Measurements from ENCODE around the gene GSG1L2.

GSG1L2 gene

GRCh38 chr17:9821921-9822320 is at the start of gene GSG1L2:
Gene GSG1L2 (minus strand): TSS chr17:9822079. CDS start chr17:9822071, 8 bp downstream.
- DNase-seq (ENCODE audit: low read depth in 2 of 2): no peak

GRCh38 chr17:9868552-9868951 is 46.7 kb upstream of the GSG1L2 start:
- DNase-seq (ENCODE audit: low read depth in 2 of 2): no peak

DNA sequence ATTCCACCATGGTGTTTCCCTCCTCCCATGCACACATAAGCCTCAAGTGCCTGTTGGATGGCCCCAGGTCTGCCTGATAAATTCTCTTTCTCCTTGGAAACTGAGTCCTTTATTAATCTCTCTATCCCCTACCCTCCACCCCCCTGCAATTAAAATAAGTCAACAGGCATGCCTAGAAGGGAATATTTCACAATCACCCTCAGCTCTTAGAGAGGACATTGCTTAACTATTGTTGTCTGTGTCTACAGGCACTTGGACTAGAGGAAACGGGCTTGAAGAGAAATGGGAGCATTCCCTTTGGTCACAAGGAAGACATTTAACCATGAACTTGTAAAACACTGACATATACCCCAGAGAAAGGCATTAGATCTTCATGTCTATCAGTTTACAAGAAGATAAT is 43.7 kb upstream of the GSG1L2 start:
- DNase-seq (ENCODE audit: low read depth in 2 of 2): no peak

- DNase-seq (ENCODE audit: low read depth in 2 of 2): no peak
These were observed 41.1 kb upstream of the GSG1L2 start for GRCh38 chr17:9862949-9863348.

DNA sequence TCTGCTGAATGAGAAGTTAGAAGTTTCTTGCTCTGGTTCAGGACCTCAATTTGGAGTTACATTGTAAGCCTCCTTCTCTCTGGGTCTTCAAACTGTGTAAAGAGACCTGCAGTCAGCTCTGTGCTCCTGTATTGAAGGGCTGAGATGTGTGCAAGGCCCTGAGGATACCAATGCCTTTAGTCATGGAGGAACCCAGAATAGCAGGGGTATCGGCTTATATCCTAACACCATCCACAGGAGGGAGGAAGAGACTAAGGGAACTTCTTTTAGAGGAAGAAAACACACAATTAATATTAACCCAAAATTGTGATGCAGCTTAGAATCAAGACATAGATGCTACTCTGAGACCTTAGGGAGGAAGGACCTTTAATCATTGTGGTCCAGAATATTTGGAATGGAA is 40.3 kb upstream of the GSG1L2 start:
- no peak for DNase-seq (ENCODE audit: low read depth in 2 of 2)

DNA sequence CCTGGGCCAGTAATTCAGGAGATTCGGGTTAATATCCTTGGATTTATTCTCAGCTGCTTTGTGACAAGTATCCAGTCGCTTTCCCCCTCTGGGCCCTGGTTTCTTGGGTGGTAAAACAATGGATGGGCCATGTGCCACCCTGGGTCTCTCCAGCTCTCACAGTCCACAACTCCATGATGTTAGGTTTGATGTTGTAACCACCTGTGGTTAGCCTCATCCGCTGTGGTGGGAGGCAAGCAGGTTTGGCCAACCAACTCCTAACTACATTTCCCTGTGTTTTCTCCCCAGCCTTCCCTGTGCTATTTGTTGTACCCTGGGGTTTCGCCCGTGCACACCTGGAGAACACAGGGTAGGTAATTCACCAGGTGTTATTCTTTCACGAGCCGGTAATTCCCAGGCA is 39.0 kb upstream of the GSG1L2 start:
- no peak for DNase-seq (ENCODE audit: low read depth in 2 of 2)

DNA sequence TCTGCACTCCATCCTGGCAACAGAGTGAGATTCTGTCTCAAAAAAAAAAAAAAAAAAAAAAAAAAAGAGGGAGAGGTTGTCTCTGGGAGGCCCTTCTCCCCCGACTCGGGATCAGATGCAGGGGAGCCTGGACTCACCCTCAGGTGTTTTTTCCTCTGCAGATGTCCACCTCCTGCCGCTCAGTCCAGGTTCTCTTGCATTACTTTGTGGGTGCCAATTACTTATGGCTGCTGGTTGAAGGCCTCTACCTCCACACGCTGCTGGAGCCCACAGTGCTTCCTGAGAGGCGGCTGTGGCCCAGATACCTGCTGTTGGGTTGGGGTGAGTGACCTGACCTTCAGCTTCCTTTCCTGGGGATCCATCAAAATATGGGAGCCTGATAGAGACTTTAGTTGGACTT is 37.9 kb upstream of the GSG1L2 start:
- DNase-seq (ENCODE audit: low read depth in 2 of 2): no peak

DNA sequence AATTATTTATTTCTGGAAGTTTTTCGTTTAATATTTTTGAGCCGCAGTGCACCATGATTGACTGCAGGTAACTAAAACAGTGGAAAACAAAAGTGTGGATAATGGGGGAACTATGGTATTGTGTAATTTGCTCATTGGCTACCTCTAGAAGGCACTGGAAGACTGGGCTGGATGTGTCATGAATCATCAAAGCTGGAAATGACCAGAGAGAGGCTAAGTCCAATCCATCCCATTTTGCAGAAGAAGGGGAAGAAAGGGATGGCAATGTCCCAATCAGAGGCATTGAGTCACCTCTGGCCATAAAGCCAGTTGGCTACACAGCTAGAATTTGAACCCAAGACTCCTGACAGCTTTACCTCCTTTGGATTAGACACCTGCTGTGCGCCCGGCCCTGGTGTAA is 33.2 kb upstream of the GSG1L2 start:
- DNase-seq (ENCODE audit: low read depth in 2 of 2): no peak

GRCh38 chr17:9854255-9854654 is 32.4 kb upstream of the GSG1L2 start:
- DNase-seq (ENCODE audit: low read depth in 2 of 2): no peak

- no peak for DNase-seq (ENCODE audit: low read depth in 2 of 2)
These were observed 28.3 kb upstream of the GSG1L2 start for GRCh38 chr17:9850151-9850550.

- DNase-seq (ENCODE audit: low read depth in 2 of 2): no peak
These were observed 23.4 kb upstream of the GSG1L2 start for GRCh38 chr17:9845306-9845705.

DNA sequence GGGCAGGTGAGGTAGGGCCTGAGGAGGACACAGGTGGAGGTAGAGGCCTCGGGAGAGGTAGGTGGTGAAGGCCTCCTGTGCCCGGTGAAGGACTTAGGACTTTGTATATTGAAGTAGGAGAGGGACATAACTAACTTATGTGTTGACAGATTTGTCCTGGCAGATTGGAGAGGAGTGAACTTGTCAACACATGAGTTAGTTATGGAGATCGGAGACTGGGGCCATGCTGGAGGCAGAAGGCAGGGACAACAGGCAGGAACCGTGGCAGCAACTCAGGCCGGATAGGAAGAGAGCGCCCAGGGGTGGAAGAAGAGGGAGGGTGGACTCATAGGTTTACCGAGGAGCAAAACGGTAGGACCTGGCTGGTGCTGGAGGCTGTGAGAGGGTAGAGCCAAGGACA is 22.3 kb upstream of the GSG1L2 start:
- DNase-seq (ENCODE audit: low read depth in 2 of 2): no peak

DNA sequence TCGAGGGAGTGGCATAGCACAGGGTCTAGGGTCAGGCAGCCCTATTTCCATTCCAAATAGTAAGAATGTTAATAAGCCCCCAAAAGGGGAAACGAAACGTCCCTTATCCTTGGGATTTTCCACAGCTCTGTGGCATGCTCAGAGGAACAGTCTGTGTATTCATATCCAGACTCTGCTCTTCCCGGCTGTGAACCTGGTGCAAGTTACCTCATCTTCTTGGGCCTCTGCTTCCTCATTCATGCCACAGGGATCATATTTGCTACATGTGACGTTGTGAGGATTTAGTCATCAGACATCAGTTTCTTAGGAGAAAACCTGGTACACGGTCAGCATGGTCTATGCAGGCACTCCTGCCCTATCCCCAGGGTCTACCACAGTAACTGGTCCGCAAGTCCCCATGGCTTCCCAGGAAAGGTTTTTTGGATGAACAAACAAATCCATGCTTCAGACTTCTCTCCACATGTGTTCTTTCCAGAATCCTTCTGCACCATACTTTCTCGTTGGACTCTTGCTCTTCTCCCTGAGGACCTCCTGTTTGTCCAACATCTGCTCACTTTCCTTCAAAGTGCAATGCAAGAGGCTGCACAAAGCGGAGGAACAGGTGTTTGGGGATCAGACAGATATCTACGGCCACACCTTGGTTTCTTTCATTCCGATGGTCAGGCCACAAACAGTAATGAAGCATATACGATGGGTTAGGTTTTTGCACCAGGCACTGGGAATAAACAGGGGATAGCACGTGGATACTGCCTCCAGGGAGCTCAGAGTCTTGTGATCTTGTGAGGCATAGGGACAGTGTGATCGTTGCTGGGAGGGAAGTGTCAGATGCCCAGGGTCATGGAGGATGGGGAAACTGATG is 21.5 kb upstream of the GSG1L2 start:
- DNase-seq (ENCODE audit: low read depth in 2 of 2): no peak

DNA sequence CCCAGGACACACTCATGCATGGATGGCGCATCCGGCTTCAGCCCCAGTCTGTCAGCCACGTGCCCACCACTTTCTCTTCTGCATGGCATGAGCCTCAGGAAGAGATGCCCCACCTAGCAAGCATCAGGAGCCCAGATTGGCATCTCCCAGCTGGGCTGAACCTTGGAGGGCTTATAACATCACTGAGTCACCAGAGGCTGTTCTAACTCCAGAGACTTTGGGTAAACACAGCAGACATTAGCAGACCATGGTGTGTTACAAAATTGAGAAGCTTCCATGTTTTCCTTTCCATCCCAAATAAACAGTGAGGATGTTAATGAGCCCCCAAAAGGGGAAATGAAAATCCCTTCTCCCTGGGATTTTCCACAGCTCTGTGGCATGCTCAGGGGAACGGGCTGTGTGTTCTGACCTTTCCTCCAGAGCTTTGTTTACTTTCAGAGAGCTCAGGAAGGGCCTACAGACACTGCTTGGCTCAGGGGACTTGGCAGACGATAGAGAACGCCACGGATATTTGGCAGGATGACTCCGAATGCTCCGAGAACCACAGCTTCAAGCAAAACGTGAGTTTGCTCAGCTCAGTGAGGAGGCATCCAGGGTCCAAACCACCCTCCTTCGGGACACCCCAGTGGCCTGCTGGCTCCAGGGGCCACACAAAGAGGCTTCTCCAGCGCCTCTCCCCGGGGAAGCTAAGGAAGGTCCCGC is 20.3 kb upstream of the GSG1L2 start:
- DNase-seq (ENCODE audit: low read depth in 2 of 2): no peak

GRCh38 chr17:9839433-9839832 is 17.6 kb upstream of the GSG1L2 start:
- DNase-seq (ENCODE audit: low read depth in 2 of 2): no peak

DNA sequence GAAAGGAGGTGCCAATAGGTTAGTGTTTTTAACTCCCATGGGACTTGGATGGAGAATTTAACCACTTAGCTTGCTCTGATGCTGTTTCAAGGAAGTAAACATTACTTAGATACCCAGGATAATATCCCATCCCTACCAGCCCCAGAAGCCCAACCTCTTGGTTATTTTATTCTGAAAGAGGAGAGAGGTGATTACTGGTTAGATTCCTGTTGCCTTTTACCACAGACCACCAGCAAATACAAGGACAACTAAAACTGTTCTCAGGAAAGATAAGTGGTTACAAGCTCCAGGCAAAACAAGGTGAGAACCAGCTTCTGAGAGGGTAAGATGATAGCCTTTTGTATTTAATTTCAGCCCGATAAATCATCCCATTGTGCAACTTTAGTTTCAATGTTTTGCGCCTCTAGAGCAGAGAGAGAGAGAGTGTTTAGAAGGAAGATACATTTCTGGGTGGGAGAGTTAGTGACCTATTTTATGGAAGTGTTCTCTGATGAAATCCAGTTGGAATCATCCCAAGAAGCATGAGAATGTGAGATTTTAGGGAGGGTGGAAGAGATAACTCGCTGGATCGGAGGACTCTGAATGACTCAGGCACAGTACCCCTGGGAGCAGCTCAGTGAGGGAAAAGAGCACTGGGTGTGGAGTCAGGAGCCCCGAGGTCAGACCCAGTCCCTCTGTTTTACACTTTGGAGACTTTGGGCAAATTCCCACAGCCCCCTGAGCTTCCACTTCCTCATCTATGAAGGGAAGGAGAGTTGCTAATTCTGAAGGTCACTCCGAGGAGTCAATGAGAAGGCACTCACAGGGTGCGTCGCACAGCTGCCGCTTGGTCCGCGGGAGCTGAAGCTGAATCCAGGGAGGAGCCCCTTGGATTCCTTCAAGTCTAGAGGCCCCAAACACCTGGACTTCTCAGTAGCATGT is 15.9 kb upstream of the GSG1L2 start:
- no peak for DNase-seq (ENCODE audit: low read depth in 2 of 2)

DNA sequence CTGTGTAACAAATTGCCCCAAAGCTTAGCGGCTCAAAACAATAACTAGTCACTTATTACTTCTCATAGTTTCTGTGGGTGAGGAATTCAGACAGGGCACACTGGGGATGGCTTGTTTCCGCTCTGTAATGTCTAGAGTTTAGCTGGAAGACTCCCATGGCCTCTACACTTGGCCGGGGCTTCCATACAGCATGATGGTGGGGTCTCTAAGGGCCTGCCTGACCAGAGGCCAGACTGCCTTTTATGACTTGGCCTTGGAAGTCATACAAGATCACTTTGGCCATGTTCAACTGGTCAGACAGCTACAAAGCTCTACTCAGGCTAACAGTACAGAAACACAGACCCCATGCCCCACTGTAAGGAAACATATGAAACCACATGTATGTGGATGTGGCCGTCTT is 12.0 kb upstream of the GSG1L2 start:
- DNase-seq (ENCODE audit: low read depth in 2 of 2): no peak

GRCh38 chr17:9830711-9831110 is 8.8 kb upstream of the GSG1L2 start:
- DNase-seq (ENCODE audit: low read depth in 2 of 2): no peak

DNA sequence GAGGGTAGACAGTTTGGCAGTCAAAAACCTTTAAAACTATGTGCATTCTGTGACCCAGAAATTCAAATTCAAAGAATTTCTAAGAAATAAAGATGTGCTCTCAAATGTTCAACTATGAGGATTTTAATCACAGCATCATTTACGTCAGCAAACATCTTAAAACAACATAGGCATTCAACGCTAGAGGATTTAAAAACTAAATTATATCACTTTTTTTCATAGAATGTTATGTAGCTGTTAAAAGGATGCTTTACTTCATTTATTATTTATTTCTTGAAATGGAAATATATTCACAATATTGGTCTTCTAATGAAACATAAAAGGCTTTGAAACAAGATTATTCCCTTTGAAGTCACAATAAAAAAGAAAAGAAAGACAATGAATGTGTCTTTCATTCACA is 7.5 kb upstream of the GSG1L2 start:
- DNase-seq (ENCODE audit: low read depth in 2 of 2): no peak

DNA sequence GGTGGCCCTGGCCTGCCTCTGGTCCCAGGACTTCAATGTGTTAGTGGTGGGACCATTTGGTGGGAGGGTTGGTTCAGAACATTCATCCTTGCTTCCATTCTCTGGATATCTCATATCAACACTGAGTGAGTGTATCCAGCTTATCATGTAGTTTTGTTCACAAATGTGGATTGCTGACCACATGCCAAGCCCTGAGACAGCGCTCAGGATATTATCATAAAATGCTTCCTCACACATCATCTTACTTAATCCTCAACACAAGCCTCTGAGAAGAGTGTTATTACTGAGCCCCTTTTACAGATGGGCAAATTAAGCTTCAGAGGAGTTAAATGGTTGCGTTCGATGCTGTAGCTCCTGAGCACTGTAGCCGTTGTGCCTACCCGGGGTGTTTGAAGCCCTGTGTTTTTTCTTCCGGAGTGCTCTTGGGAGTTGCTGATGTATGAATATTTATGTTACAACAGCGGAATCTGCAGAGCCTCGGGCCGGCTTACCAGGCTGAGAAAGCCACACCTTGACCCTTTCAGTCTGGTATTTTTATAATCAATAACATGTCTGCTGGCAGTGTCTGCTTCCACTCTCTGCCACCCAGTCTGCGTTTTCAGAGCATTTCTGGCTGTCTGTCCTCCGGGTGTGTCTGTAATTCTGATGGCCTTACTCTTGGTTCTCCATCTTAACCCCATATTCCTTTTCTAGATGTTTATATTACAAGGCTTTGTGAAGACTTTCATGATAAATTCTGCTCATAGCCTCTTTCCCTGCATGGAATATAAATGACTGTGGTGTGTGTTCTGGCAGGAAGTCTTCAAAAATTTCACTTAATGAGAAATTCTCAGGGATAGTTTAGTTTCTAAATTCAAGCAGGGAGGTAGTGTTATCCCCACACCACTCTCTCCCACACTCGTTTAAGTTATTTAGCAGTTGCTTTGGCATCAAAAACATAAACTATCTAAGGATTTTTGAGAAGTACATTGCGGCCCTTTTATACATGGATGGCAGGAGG is 6.7 kb upstream of the GSG1L2 start:
- no peak for DNase-seq (ENCODE audit: low read depth in 2 of 2)

DNA sequence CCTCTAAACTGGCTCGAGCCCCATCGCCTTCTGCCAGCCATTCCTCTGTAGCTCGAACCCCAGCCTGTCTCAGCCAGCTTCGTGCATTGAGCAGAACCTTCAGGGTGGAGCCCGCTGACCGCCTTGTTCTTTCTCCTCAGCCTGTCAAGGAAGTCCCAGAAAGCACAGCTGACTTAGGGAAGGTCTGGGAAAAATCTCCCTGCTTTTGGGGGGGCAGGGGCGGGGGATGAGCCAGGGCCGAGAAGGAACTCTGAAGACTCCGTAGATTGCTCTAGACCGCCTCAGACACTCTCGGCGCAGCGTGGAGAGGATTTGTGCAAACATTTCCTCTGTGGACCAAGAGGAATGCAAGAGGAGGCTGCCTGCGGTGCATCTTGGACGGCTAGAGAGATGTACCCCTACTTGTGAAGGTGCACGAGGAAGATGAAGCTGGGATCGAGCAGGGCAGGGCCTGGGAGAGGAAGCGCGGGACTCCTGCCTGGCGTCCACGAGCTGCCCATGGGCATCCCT is 3.8 kb upstream of the GSG1L2 start, which contains the start of gene GLP2R:
TSS of gene GLP2R (plus strand) at position 284 of the 510 bp plus-strand sequence. CDS start at position 424, 140 bp downstream.
- no peak for DNase-seq (ENCODE audit: low read depth in 2 of 2)
